ENCODE measurements around the gene SIGLEC6.

The SIGLEC6 gene

DNA sequence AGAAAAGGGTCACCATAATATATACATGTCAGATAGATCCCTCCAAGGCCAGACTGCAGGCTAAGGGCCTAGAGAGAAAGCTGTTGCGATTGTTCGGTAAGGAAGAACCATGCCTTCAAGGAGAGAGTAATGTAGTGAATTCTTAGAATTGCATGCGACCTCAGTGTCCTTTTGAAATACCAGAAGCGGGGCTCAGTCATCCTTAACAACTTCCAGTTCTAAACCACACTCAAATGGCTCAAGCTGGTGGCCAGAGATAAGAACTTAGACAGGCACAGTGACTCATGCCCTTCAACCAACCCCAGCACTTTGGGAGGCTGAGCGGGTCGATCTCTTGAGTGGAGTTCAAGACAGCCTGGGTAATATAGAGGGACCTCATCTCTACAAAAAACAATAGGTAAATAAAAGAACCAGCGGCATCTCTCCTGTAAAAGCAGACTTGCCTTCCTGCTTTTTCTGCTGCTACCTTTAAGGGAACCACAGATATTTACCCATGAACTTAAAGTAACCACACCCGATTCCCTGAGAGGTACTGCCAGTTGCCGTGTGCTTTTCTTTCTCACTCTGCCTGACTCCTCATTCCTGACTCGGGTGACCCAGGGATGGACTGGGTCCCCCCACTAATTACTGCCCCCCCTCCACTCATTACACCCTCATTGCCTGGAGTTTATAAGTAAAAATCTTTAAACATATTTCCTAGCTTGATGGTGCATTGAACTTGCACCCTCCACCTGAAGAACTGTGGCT lies 15.4 kb upstream of the SIGLEC6 start:
- TF ChIP-seq POLR2AphosphoS5 (IDR thresholded peaks at IDR 0.05; ENCODE audit: low read depth, low read length) = no peak
- TF ChIP-seq, protein P1, sequence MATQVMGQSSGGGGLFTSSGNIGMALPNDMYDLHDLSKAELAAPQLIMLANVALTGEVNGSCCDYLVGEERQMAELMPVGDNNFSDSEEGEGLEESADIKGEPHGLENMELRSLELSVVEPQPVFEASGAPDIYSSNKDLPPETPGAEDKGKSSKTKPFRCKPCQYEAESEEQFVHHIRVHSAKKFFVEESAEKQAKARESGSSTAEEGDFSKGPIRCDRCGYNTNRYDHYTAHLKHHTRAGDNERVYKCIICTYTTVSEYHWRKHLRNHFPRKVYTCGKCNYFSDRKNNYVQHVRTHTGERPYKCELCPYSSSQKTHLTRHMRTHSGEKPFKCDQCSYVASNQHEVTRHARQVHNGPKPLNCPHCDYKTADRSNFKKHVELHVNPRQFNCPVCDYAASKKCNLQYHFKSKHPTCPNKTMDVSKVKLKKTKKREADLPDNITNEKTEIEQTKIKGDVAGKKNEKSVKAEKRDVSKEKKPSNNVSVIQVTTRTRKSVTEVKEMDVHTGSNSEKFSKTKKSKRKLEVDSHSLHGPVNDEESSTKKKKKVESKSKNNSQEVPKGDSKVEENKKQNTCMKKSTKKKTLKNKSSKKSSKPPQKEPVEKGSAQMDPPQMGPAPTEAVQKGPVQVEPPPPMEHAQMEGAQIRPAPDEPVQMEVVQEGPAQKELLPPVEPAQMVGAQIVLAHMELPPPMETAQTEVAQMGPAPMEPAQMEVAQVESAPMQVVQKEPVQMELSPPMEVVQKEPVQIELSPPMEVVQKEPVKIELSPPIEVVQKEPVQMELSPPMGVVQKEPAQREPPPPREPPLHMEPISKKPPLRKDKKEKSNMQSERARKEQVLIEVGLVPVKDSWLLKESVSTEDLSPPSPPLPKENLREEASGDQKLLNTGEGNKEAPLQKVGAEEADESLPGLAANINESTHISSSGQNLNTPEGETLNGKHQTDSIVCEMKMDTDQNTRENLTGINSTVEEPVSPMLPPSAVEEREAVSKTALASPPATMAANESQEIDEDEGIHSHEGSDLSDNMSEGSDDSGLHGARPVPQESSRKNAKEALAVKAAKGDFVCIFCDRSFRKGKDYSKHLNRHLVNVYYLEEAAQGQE (IDR thresholded peaks at IDR 0.05; ENCODE audit: insufficient read depth in 1 of 2, low read depth in 2 of 2, low read length in 2 of 2) = no peak
- no peak for TF ChIP-seq TAF1 (IDR thresholded peaks at IDR 0.05; ENCODE audit: borderline replicate concordance, insufficient read depth, low read length)
- no peak for TF ChIP-seq FOXP2 (optimal IDR thresholded peaks at IDR 0.05; ENCODE audit: borderline replicate concordance, extremely low read depth, extremely low read length, insufficient read depth)
- TF ChIP-seq SIN3A (IDR thresholded peaks at IDR 0.05; ENCODE audit: borderline replicate concordance, insufficient read depth, low read length) = no peak

DNA sequence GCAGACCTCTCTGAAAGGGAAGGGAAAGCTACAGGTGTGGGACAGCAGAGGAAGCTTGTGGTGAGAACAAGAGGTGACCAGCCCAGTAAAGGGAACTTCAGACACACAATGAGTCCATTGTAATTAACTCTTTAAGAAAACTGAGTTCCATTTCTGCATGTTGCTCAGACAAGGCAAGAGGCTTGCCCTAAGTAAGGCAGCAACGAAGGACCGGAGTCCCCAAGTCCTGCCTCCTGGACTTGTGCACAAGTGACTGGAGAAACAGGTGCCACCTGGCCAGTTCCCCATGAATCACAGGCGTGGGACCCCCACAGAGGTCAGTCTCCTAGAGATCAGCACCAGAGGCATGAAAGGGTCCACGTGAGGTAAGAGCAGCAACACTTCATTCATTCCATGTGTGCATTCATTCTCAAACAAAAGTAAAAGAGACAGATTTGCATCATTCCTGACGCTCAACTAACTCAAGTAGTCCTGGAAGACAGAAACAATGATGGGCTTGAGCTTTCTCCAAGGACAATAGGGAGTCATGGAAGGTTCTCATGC lies 14.7 kb upstream of the SIGLEC6 start:
- TF ChIP-seq, protein P1 (IDR thresholded peaks at IDR 0.05; ENCODE audit: insufficient read depth in 1 of 2, low read depth in 2 of 2, low read length in 2 of 2) = no peak
- no peak for TF ChIP-seq FOXP2 (optimal IDR thresholded peaks at IDR 0.05; ENCODE audit: borderline replicate concordance, extremely low read depth, extremely low read length, insufficient read depth)
- TF ChIP-seq TAF1 (IDR thresholded peaks at IDR 0.05; ENCODE audit: borderline replicate concordance, insufficient read depth, low read length) = no peak
- TF ChIP-seq POLR2AphosphoS5 (IDR thresholded peaks at IDR 0.05; ENCODE audit: low read depth, low read length) = no peak
- TF ChIP-seq SIN3A (IDR thresholded peaks at IDR 0.05; ENCODE audit: borderline replicate concordance, insufficient read depth, low read length) = no peak

DNA sequence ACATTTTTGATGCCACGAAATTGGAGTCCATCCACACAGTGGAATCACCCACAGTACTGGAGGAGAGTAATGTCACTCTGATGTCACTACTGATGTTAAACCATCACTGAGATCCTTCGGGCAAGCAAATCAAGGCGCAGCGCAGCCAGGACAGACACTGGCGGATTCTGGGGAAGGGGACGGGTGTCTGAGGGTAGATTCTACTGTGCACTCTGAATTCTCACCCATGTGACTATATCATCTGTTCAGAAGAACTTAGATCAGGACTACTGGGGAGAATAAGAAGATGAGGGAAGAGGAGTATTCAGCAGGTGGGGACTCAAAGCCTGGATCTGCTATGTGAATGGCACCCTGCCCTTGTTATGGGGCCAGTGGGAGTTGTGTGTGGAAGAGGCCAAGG lies 12.6 kb upstream of the SIGLEC6 start:
- TF ChIP-seq, protein P1 (IDR thresholded peaks at IDR 0.05; ENCODE audit: insufficient read depth in 1 of 2, low read depth in 2 of 2, low read length in 2 of 2) = no peak
- TF ChIP-seq SIN3A (IDR thresholded peaks at IDR 0.05; ENCODE audit: borderline replicate concordance, insufficient read depth, low read length) = no peak
- TF ChIP-seq TAF1 (IDR thresholded peaks at IDR 0.05; ENCODE audit: borderline replicate concordance, insufficient read depth, low read length) = no peak
- no peak for TF ChIP-seq POLR2AphosphoS5 (IDR thresholded peaks at IDR 0.05; ENCODE audit: low read depth, low read length)
- TF ChIP-seq FOXP2 (optimal IDR thresholded peaks at IDR 0.05; ENCODE audit: borderline replicate concordance, extremely low read depth, extremely low read length, insufficient read depth) = no peak

DNA sequence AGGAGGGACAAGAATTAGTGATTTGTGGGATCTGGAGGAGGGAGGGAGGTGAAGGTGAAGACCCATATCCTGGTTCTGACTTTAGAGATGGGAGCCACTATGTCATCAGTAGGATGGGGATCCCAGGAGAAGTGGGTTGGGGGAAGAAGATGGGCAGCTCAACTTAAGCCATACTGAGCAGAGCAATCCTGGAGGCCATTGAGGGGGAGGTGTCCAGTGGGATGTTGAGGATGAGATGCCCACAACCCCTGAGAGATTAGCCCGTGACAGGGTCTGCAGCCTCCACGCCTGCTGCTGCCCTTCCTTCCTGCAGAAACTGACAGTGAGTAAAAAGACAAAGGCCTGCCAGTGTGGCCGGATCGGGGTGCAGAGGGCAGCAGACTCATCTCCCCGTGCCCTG lies 11.2 kb upstream of the SIGLEC6 start:
- no peak for TF ChIP-seq TAF1 (IDR thresholded peaks at IDR 0.05; ENCODE audit: borderline replicate concordance, insufficient read depth, low read length)
- no peak for TF ChIP-seq FOXP2 (optimal IDR thresholded peaks at IDR 0.05; ENCODE audit: borderline replicate concordance, extremely low read depth, extremely low read length, insufficient read depth)
- no peak for TF ChIP-seq SIN3A (IDR thresholded peaks at IDR 0.05; ENCODE audit: borderline replicate concordance, insufficient read depth, low read length)
- TF ChIP-seq, protein P1 (IDR thresholded peaks at IDR 0.05; ENCODE audit: insufficient read depth in 1 of 2, low read depth in 2 of 2, low read length in 2 of 2) = no peak
- TF ChIP-seq POLR2AphosphoS5 (IDR thresholded peaks at IDR 0.05; ENCODE audit: low read depth, low read length) = no peak
